ENCODE measurements around the gene CDKN2AIP.
"Not testable (repeated sequence)": the region's sequence is repeated elsewhere in the genome, so short reads cannot be mapped to it uniquely, and the experiment has no call there.

Gene CDKN2AIP

DNA sequence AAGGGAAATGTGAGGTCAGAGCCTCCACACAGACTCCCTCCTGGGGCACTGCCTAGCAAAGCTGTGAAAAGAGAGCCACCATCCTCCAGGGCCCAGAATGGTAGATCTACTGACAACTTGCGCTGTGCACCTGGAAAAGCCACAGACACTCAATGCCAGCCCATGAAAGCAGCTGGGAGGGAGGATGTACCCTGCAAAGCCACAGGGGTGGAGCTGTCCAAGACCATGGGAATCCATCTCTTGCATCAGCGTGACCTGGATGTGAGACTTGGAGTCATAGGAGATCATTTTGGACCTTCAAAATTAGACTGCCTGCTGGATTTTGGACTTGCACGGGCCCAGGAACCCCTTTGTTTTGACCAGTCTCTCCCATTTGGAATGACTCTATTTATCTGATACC is 22.8 kb downstream of the CDKN2AIP start:
- no peaks in the 10 kb centered on the region for H4K20me1 ChIP-seq
- no peak overlapping the region for H3K4me2 ChIP-seq
- H3K36me3 ChIP-seq, result peaks cover 11% of the 10 kb centered on the region; the same call in 1 of the 2 replicates
- no peak for TF ChIP-seq Cebpa-rat (IDR thresholded peaks at IDR 0.05)
- no peaks in the 10 kb centered on the region for H3K4me1 ChIP-seq
- H3K4me3 ChIP-seq, result no peak overlapping the region
- H3K27me3 ChIP-seq, result no peaks in the 10 kb centered on the region
- H3K9ac ChIP-seq, result no peak overlapping the region
- no peak overlapping the region for H3K27ac ChIP-seq
- H3K9me3 ChIP-seq, result peaks cover 42% of the 10 kb centered on the region

- Histone ChIP-seq H4K20me1 (no peaks in the 10 kb centered on the region), H3K36me3 (peaks cover 11% of the 10 kb centered on the region; the same call in 1 of the 2 replicates), H3K27me3 (no peaks in the 10 kb centered on the region), H3K9me3 (peaks cover 39% of the 10 kb centered on the region), H3K4me1 (no peaks in the 10 kb centered on the region), H3K27ac (no peak overlapping the region), H3K4me2 (no peak overlapping the region), H3K4me3 (no peak overlapping the region), H3K9ac (no peak overlapping the region)
- no peak for TF ChIP-seq Cebpa-rat (IDR thresholded peaks at IDR 0.05)
Measured at GRCh38 chr4:183468210-183469095, 24.0 kb downstream of the CDKN2AIP start.

GRCh38 chr4:183469285-183469684 is 24.8 kb downstream of the CDKN2AIP start:
- H3K4me1 ChIP-seq, result no peaks in the 10 kb centered on the region
- no peak overlapping the region for H3K9ac ChIP-seq
- no peaks in the 10 kb centered on the region for H4K20me1 ChIP-seq
- peaks cover 10% of the 10 kb centered on the region; the same call in 1 of the 2 replicates for H3K36me3 ChIP-seq
- TF ChIP-seq Cebpa-rat (IDR thresholded peaks at IDR 0.05), result no peak
- no peak overlapping the region for H3K27ac ChIP-seq
- no peak overlapping the region for H3K4me2 ChIP-seq
- H3K27me3 ChIP-seq, result no peaks in the 10 kb centered on the region
- H3K9me3 ChIP-seq, result peaks cover 32% of the 10 kb centered on the region
- H3K4me3 ChIP-seq, result no peak overlapping the region

DNA sequence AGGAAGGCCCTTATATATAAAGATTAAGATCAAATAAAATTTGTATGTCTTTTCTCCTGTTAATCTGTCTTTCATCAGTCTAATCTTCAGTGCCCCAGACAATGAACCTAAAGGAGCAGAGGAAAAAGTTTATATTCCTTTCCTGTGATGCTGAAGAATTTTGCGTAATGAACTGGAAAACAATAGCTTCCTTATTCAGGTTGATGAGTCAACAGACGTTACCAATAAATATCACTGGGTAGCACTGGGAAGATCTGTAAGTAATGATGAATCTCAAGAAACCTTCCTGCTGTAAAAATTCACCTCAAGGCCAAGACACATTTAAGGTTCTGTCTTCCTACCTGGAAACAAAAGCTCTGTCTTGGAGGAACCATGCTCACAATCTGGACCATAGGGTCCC is 25.5 kb downstream of the CDKN2AIP start:
- no peaks in the 10 kb centered on the region for H3K4me1 ChIP-seq
- TF ChIP-seq Cebpa-rat (IDR thresholded peaks at IDR 0.05), result no peak
- no peak overlapping the region for H3K4me3 ChIP-seq
- H3K9me3 ChIP-seq, result peaks cover 28% of the 10 kb centered on the region
- H4K20me1 ChIP-seq, result no peaks in the 10 kb centered on the region
- H3K27me3 ChIP-seq, result no peaks in the 10 kb centered on the region
- no peak overlapping the region for H3K9ac ChIP-seq
- H3K4me2 ChIP-seq, result no peak overlapping the region
- no peak overlapping the region for H3K27ac ChIP-seq
- H3K36me3 ChIP-seq, result peaks cover 7% of the 10 kb centered on the region; the same call in 1 of the 2 replicates

DNA sequence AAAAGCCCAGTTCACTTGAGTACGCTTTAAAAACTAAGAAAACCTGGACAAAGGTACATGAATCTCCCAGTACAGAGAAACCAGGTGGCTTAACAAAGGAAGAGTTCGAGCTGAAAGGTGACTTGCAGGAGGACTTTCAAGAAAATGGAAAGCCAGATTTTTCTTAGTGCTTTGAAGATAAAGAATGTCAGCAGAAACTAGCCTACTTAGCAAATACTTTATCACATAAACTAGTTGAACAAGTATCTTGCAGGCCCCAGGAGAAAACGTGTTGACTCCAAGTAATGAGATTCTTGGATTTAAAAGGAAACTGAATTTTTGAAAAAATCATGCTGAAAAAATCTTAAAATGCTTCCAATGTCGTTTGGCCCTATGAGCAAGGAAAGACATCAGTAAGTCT is 26.4 kb downstream of the CDKN2AIP start:
- H3K4me3 ChIP-seq, result no peak overlapping the region
- no peaks in the 10 kb centered on the region for H3K4me1 ChIP-seq
- H3K4me2 ChIP-seq, result no peak overlapping the region
- peaks cover 7% of the 10 kb centered on the region; the same call in 1 of the 2 replicates for H3K36me3 ChIP-seq
- H3K9ac ChIP-seq, result no peak overlapping the region
- no peaks in the 10 kb centered on the region for H3K27me3 ChIP-seq
- H3K27ac ChIP-seq, result no peak overlapping the region
- peaks cover 28% of the 10 kb centered on the region for H3K9me3 ChIP-seq
- H4K20me1 ChIP-seq, result no peaks in the 10 kb centered on the region
- no peak for TF ChIP-seq Cebpa-rat (IDR thresholded peaks at IDR 0.05)

GRCh38 chr4:183471946-183472708 is 27.7 kb downstream of the CDKN2AIP start:
- Histone ChIP-seq H3K36me3 (peaks cover 7% of the 10 kb centered on the region; the same call in 1 of the 2 replicates), H3K4me1 (no peaks in the 10 kb centered on the region), H3K27me3 (no peaks in the 10 kb centered on the region), H3K27ac (no peak overlapping the region), H3K4me3 (no peak overlapping the region), H4K20me1 (no peaks in the 10 kb centered on the region), H3K9ac (no peak overlapping the region), H3K9me3 (peaks cover 18% of the 10 kb centered on the region), H3K4me2 (no peak overlapping the region)
- TF ChIP-seq Cebpa-rat (IDR thresholded peaks at IDR 0.05), result no peak

DNA sequence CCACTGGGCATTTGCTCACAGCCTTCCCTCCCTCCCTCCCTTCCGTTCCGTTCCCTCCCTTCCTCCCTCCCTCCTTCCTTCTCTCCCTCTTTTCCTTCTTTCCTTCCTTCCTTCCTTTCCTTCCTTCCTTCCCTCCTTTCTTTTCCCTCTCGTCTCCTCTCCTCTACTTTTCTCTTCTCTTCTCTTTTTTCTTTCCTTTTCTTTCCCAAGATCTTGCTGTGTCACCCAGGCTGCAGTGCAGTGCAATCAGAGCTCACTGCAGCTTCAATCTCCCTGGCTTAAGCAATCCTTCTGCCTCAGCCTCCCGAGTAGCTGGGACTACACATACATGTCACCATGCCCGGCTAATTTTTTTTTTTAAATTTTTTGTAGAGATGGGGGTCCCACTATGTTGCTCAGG is 33.7 kb downstream of the CDKN2AIP start:
- peaks cover under 1% of the 10 kb centered on the region; the same call in 1 of the 2 replicates for H3K9me3 ChIP-seq
- no peak overlapping the region for H3K27ac ChIP-seq
- no peaks in the 10 kb centered on the region for H4K20me1 ChIP-seq
- H3K27me3 ChIP-seq, result no peaks in the 10 kb centered on the region
- no peak for TF ChIP-seq Cebpa-rat (IDR thresholded peaks at IDR 0.05)
- H3K4me2 ChIP-seq, result no peak overlapping the region
- peaks cover 4% of the 10 kb centered on the region; the same call in 1 of the 2 replicates for H3K36me3 ChIP-seq
- no peak overlapping the region for H3K4me3 ChIP-seq
- no peaks in the 10 kb centered on the region for H3K4me1 ChIP-seq
- no peak overlapping the region for H3K9ac ChIP-seq

DNA sequence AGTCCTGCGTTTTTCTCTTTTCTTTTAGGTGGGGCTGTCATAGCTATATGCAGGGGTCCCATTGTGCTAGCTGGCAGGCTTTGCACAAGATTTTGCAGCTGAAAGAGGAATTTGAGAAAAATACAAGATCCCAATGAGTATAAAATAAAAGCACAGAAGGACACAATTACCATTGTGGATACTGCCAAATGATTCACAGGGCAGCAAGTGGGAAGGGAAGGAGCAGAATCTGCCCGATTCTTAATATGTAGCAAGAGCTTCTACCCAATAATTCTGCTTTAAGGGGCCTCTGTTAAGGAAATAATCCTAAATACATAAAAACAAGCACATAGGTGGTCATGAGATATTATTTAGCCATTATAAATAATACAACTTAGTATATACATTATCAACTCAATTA is 34.5 kb downstream of the CDKN2AIP start:
- Histone ChIP-seq H3K4me2 (no peak overlapping the region), H3K36me3 (peaks cover 8% of the 10 kb centered on the region; the same call in 1 of the 2 replicates), H3K27me3 (no peaks in the 10 kb centered on the region), H3K9me3 (peaks cover 6% of the 10 kb centered on the region; the same call in 1 of the 2 replicates), H3K4me3 (no peak overlapping the region), H3K4me1 (no peaks in the 10 kb centered on the region), H4K20me1 (no peaks in the 10 kb centered on the region), H3K27ac (no peak overlapping the region), H3K9ac (no peak overlapping the region)
- no peak for TF ChIP-seq Cebpa-rat (IDR thresholded peaks at IDR 0.05)

GRCh38 chr4:183482515-183483095 is 38.2 kb downstream of the CDKN2AIP start:
- H3K9me3 ChIP-seq, H3K4me3 ChIP-seq, H4K20me1 ChIP-seq, H3K9ac ChIP-seq, H3K4me2 ChIP-seq, H3K4me1 ChIP-seq, H3K27ac ChIP-seq, H3K36me3 ChIP-seq, H3K27me3 ChIP-seq: not testable (repeated sequence)

Measured in BLaER1 (cell line).